ENCODE measurements around the gene PIGL.
"Not testable (repeated sequence)": the region's sequence is repeated elsewhere in the genome, so short reads cannot be mapped to it uniquely, and the experiment has no call there.

PIGL gene

DNA sequence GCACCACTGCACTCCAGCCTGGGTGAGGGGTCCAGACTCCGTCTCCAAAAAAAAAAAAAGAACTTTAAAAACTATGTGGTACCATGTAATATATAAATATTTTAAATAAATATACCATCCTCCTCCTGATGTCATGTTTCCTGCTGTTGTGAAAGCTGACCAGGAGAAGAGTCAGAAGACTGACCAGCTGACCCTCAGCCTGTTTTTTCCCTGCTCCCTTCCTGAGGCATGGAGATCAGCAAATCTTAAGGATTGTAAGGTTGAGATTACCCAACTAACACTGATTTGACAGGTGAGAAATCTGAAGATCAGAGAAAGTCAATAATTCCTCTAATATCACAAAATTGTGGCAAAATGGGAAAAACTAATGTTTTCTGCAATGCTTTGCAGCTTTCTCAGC is 19.7 kb upstream of the PIGL start:
- TF ChIP-seq EZH2 (IDR thresholded peaks at IDR 0.05) (no peak), POLR2AphosphoS5 (IDR thresholded peaks at IDR 0.05; ENCODE audit: borderline replicate concordance, low read depth, low read length) (no peak)
- Histone ChIP-seq H3K36me3 (ENCODE audit: insufficient read depth, low read length) (peaks cover 11% of the 10 kb centered on the region; the same call in 1 of the 2 replicates), H3K4me3 (no peak overlapping the region), H3K9me3 (ENCODE audit: low read depth, low read length) (no peaks in the 10 kb centered on the region), H3K9ac (ENCODE audit: insufficient read length) (no peak overlapping the region), H3K27ac (no peak overlapping the region)
- DNase-seq (ENCODE audit: low read depth, low spot score): no peak

DNA sequence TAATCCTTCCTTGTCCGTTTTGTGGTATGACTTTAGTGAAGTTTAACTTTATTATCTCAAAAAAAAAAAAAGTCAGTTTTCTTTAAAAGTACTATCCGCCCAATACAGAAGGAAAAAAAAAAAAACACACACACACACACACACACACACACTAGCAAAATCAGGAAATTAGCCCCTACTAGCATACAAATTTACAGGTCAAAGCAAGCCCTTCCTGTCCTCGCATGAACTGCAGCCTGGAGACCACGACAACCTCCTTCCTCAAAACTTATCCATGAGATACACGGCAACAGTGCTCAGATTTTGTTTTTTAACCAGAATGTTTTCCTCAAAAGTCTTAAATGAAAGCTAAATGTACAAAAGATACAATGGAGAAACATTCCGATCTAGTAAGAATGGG is 17.9 kb upstream of the PIGL start:
- Histone ChIP-seq H3K9me3 (ENCODE audit: low read depth, low read length) (no peaks in the 10 kb centered on the region), H3K4me3 (peak overlapping the region; percentile 30), H3K27ac (peak overlapping the region; percentile 46; the same call in 1 of the 2 replicates), H3K9ac (ENCODE audit: insufficient read length) (no peak overlapping the region), H3K36me3 (ENCODE audit: insufficient read depth, low read length) (peaks cover 7% of the 10 kb centered on the region; the same call in 1 of the 2 replicates)
- TF ChIP-seq POLR2AphosphoS5 (IDR thresholded peaks at IDR 0.05; ENCODE audit: borderline replicate concordance, low read depth, low read length): no peak
- TF ChIP-seq EZH2 (IDR thresholded peaks at IDR 0.05): no peak
- TF ChIP-seq FOXP2 (optimal IDR thresholded peaks at IDR 0.05; ENCODE audit: control extremely low read depth, extremely low read length, insufficient read depth): no peak
- no peak for DNase-seq (ENCODE audit: low read depth, low spot score)

DNA sequence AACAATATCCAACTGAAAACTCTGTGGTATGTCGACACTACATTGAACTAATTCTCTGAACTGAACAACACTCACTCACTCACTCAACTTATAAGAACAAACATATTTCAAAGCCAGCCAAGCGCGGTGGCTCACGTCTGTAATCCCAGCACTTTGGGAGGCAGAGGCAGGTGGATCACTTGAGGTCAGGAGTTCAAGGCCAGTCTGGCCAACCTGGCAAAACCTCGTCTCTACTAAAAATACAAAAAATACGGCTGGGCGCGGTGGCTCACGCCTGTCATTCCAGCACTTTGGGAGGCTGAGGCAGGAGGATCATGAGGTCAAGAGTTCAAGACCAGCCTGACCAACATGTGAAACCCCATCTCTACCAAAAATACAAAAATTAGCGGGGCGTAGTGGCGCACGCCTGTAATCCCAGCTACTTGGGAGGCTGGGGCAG is 15.3 kb upstream of the PIGL start:
- DNase-seq (ENCODE audit: low read depth, low spot score); H3K27ac ChIP-seq; H3K9ac ChIP-seq (ENCODE audit: insufficient read length); H3K36me3 ChIP-seq (ENCODE audit: insufficient read depth, low read length); H3K4me3 ChIP-seq; H3K9me3 ChIP-seq (ENCODE audit: low read depth, low read length): not testable (repeated sequence)

DNA sequence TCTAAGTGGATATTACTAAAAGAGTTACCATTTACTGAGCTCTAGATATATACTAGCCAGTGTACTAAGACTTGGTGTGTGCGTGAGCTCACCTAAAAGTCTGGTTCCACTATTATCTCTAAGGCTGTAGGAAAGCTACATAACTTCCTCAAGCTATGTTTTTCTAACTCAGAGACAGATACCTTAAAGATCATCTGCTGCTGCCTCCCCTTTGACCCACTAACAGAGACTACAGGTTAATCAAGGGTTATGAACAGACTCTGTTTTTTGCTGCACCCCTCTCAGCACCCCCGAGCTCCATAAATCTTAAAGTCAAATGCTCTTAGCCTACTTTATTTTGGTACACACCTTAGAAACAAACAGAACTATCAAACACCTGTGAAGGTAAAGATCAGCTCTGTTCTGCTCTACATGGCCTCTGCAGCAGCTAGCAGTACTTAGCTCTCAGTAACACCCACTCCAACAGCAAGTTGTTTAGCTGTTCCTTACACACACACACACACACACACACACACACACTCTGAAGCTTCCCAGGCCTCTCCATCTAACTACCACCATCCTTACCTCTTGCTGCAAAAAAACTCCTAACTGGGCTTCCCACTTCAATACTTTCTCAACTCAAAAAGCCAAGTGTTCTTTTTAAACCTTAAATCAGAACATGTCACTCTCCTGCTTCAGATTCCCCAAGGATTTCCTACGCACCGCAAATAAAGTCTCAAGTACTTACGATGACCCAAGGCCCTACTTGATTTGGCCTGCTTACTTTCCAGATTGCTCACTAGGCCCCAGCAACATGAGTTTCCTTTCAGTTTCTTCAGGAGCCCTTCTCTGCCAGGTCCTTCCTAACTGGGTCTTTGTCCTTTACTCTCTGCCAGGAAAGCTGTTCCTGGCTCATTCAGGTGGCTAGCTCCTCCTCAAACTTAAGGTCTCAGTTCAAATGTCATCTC is 14.2 kb upstream of the PIGL start:
- not testable (repeated sequence) for H3K4me3 ChIP-seq; H3K36me3 ChIP-seq (ENCODE audit: insufficient read depth, low read length); H3K9me3 ChIP-seq (ENCODE audit: low read depth, low read length); H3K9ac ChIP-seq (ENCODE audit: insufficient read length); DNase-seq (ENCODE audit: low read depth, low spot score)
- H3K27ac ChIP-seq: 0 out of 2 replicates have a peak overlapping the region, but pooled peaks have one; percentile 36

DNA sequence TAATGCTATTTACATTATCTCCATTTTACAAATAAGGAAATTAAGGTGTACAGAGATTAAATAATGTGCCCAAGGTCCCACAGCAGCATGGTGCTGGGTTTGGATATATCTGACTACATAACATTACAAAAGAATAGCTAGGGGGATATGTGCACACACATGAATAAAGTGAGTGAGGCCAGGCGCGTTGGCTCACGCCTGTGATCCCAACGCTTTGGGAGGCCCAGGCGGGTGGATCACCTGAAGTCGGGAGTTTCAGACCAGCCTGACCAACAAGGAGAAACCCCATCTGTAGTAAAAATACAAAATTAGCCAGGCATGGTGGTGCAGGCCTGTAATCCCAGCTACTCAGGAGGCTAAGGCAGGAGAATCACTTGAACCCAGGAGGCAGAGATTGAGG is 12.2 kb upstream of the PIGL start:
- not testable (repeated sequence) for H3K9ac ChIP-seq (ENCODE audit: insufficient read length); H3K4me3 ChIP-seq; H3K9me3 ChIP-seq (ENCODE audit: low read depth, low read length); DNase-seq (ENCODE audit: low read depth, low spot score); H3K36me3 ChIP-seq (ENCODE audit: insufficient read depth, low read length); H3K27ac ChIP-seq

DNA sequence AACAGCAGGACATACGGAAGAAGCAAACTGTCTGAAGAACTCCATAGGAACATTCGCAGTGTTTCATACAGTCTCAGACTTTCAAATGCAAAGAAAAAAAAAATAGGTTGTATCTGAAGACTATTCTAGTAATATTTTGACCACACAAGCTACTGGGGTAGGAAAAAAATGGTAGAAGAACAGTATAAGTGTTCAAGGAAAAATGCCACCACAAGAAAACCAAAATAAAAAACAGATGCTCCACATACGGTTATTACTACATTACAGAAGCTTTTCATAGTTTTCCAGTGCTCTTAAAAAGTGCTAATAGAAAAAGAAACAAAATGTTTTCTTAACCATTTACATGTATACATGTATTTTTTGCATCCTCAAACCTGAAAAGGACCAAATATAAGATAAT is 5.4 kb upstream of the PIGL start:
- DNase-seq (ENCODE audit: low read depth, low spot score): no peak
- Histone ChIP-seq H3K9me3 (ENCODE audit: low read depth, low read length) (no peaks in the 10 kb centered on the region), H3K9ac (ENCODE audit: insufficient read length) (peak overlapping the region; percentile 15), H3K27ac (peak overlapping the region; percentile 87), H3K4me3 (peak overlapping the region; percentile 30; the same call in 1 of the 2 replicates), H3K36me3 (ENCODE audit: insufficient read depth, low read length) (no peaks in the 10 kb centered on the region)
- TF ChIP-seq FOXP2 (optimal IDR thresholded peaks at IDR 0.05; ENCODE audit: control extremely low read depth, extremely low read length, insufficient read depth) (no peak), POLR2AphosphoS5 (IDR thresholded peaks at IDR 0.05; ENCODE audit: borderline replicate concordance, low read depth, low read length) (no peak), EZH2 (IDR thresholded peaks at IDR 0.05) (no peak)

DNA sequence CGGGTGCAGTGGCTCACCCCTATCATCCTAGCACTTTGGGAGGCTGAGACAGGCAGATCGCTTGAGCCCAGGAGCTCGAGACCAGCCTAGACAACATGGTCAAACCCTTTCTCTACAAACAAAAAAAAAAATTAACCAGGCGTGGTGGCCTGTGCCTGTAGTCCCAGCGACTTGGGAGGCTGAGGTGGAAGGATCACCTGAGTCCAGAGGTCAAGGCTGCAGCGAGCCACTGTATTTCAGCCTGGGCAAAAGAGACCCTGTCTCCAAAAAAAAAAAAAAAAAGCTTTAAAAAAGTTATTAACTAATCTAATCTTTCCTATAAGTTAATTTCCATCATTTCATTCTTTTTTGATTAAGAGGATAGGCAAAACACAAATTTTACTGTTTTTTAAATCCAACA is 4.2 kb upstream of the PIGL start:
- DNase-seq (ENCODE audit: low read depth, low spot score): no peak
- H3K27ac ChIP-seq: peak overlapping the region; percentile 16; the same call in 1 of the 2 replicates
- H3K36me3 ChIP-seq (ENCODE audit: insufficient read depth, low read length): no peaks in the 10 kb centered on the region
- TF ChIP-seq FOXP2 (optimal IDR thresholded peaks at IDR 0.05; ENCODE audit: control extremely low read depth, extremely low read length, insufficient read depth) (no peak), EZH2 (IDR thresholded peaks at IDR 0.05) (no peak), POLR2AphosphoS5 (IDR thresholded peaks at IDR 0.05; ENCODE audit: borderline replicate concordance, low read depth, low read length) (no peak)
- H3K4me3 ChIP-seq: no peak overlapping the region
- H3K9ac ChIP-seq (ENCODE audit: insufficient read length): no peak overlapping the region
- no peaks in the 10 kb centered on the region for H3K9me3 ChIP-seq (ENCODE audit: low read depth, low read length)

DNA sequence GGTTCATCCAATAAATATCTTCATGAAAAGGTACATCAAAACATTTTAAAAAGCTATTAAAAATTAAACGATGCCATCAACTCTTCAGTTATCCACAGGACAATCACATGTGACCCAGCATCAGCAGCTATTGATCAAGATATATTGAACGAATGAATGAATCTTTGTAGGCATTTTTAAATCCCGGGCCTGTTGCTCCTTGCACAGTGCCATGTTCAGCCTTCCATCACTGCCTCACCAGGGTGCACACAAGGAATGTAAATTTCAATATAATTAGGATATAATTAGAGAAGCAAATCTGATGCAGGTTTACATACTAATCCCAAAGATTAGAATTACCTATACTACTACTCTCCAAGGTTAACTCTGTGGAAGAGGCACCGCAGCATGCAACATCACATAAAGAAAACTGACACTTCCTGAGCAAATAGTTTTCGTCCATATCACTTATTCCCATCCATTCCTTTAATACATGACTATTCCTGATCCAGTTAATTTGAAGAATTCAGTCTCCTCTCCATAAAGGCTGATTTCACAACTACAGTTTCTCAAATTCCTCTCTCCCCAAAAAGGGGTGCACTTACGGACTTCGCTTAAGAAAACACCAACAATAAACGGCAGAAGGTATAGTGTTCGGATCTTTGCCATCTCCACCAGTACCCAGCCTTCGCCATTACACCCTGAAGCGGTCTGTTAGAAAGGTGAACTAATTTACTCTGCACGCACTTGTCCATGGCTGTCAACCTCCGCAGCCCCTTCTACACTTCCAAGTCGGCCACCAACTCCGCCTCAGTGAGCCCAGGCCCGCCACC is 2.6 kb upstream of the PIGL start:
- H3K36me3 ChIP-seq (ENCODE audit: insufficient read depth, low read length): 0 out of 2 replicates have a peak, but pooled peaks cover 3% of the 10 kb centered on the region
- peak overlapping the region; percentile 87 for H3K27ac ChIP-seq
- DNase-seq (ENCODE audit: low read depth, low spot score): no peak
- H3K9me3 ChIP-seq (ENCODE audit: low read depth, low read length): no peaks in the 10 kb centered on the region
- no peak for TF ChIP-seq FOXP2 (optimal IDR thresholded peaks at IDR 0.05; ENCODE audit: control extremely low read depth, extremely low read length, insufficient read depth)
- peak overlapping the region; percentile 96 for H3K9ac ChIP-seq (ENCODE audit: insufficient read length)
- peak overlapping the region; percentile 95 for H3K4me3 ChIP-seq

DNA sequence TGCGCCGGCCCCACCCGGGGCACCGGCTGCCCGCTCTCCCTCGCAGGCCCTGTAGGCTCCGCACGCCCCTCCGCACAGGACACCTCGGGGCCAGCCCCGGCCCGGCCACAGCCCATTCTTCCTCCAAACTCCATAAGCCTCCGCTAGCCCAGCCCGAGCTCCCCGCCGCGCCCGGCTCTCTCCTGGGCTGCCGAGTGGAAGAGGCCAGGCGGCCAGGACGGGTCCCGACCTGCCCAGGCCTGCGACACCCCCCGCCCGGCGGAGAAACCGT is 2.1 kb upstream of the PIGL start:
- H3K4me3 ChIP-seq: peak overlapping the region; percentile 95
- TF ChIP-seq FOXP2 (optimal IDR thresholded peaks at IDR 0.05; ENCODE audit: control extremely low read depth, extremely low read length, insufficient read depth) (no peak), POLR2AphosphoS5 (IDR thresholded peaks at IDR 0.05; ENCODE audit: borderline replicate concordance, low read depth, low read length) (no peak), EZH2 (IDR thresholded peaks at IDR 0.05) (no peak)
- no peak for DNase-seq (ENCODE audit: low read depth, low spot score)
- H3K36me3 ChIP-seq (ENCODE audit: insufficient read depth, low read length): 0 out of 2 replicates have a peak, but pooled peaks cover 5% of the 10 kb centered on the region
- peak overlapping the region; percentile 87 for H3K27ac ChIP-seq
- no peaks in the 10 kb centered on the region for H3K9me3 ChIP-seq (ENCODE audit: low read depth, low read length)
- H3K9ac ChIP-seq (ENCODE audit: insufficient read length): peak overlapping the region; percentile 96
